Measurements from ENCODE around the gene FAM76B. TPM values are rescaled to one million over a fixed set of nuclear protein-coding genes. Genes with fewer than 3 reads are reported as not detected.
"Not testable (repeated sequence)": the region's sequence is repeated elsewhere in the genome, so short reads cannot be mapped to it uniquely, and the experiment has no call there.

FAM76B gene
- total RNA-seq, 3 donors from 2014 or later: 23.0 to 26.7 (median 24.5) TPM

- intact Hi-C loops (cut with DNase I, micrococcal nuclease): no loop called here
- no peak for ATAC-seq
- no peak for DNase-seq
These were observed 41.8 kb upstream of the FAM76B start for GRCh38 chr11:95831198-95831883.

GRCh38 chr11:95829580-95830259 lies 40.1 kb upstream of the FAM76B start:
- intact Hi-C loops (cut with DNase I, micrococcal nuclease): no loop called here
- Histone ChIP-seq H3K4me1 (ENCODE audit: low read depth) (no peaks in the 10 kb centered on the region), H3K4me3 (no peak overlapping the region), H3K9me3 (no peaks in the 10 kb centered on the region), H3K36me3 (ENCODE audit: low read depth) (no peaks in the 10 kb centered on the region)
- no peak for ATAC-seq
- no peak for DNase-seq
- TF ChIP-seq, protein P1, sequence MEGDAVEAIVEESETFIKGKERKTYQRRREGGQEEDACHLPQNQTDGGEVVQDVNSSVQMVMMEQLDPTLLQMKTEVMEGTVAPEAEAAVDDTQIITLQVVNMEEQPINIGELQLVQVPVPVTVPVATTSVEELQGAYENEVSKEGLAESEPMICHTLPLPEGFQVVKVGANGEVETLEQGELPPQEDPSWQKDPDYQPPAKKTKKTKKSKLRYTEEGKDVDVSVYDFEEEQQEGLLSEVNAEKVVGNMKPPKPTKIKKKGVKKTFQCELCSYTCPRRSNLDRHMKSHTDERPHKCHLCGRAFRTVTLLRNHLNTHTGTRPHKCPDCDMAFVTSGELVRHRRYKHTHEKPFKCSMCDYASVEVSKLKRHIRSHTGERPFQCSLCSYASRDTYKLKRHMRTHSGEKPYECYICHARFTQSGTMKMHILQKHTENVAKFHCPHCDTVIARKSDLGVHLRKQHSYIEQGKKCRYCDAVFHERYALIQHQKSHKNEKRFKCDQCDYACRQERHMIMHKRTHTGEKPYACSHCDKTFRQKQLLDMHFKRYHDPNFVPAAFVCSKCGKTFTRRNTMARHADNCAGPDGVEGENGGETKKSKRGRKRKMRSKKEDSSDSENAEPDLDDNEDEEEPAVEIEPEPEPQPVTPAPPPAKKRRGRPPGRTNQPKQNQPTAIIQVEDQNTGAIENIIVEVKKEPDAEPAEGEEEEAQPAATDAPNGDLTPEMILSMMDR (IDR thresholded peaks at IDR 0.05): no peak

More at GRCh38 chr11:95831198-95831883, 41.8 kb upstream of the FAM76B start:
- Histone ChIP-seq H3K36me3 (ENCODE audit: low read depth) (no peaks in the 10 kb centered on the region), H3K9me3 (no peaks in the 10 kb centered on the region), H3K4me3 (no peak overlapping the region), H3K4me1 (ENCODE audit: low read depth) (no peaks in the 10 kb centered on the region)
- TF ChIP-seq, protein P1 (IDR thresholded peaks at IDR 0.05): no peak

- H3K36me3 ChIP-seq (ENCODE audit: low read depth): no peaks in the 10 kb centered on the region
- no peaks in the 10 kb centered on the region for H3K9me3 ChIP-seq
- TF ChIP-seq, protein P1 (IDR thresholded peaks at IDR 0.05): no peak
- H3K4me1 ChIP-seq (ENCODE audit: low read depth): no peaks in the 10 kb centered on the region
- DNase-seq (no peak), ATAC-seq (no peak)
- intact Hi-C loops (cut with DNase I, micrococcal nuclease): no loop called here
- no peak overlapping the region for H3K4me3 ChIP-seq
These were observed 38.1 kb upstream of the FAM76B start for GRCh38 chr11:95827696-95828095.

- H3K4me3 ChIP-seq: no peak overlapping the region
- intact Hi-C loops (cut with DNase I, micrococcal nuclease): no loop called here
- ATAC-seq (no peak), DNase-seq (no peak)
- no peaks in the 10 kb centered on the region for H3K4me1 ChIP-seq (ENCODE audit: low read depth)
- no peaks in the 10 kb centered on the region for H3K9me3 ChIP-seq
- no peaks in the 10 kb centered on the region for H3K36me3 ChIP-seq (ENCODE audit: low read depth)
- TF ChIP-seq, protein P1 (IDR thresholded peaks at IDR 0.05): no peak
These were observed 32.1 kb upstream of the FAM76B start for GRCh38 chr11:95821640-95822039.

DNA sequence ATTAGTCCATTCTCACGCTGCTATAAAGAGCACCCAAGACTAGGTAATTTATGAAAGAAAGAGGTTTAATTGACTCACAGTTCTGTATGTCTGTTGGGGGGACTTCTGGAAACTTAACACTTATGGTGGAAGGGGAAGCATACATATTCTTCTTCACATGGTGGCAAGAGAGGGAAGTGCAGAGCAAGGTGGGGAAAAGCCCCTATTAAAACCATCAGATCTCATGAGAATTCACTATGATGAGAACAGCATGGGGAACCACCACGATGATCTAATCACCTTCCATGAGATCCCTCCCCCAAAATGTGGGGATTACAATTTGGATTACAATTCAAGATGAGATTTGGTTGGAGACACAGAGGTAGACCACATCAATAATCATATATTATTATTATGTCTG lies 26.5 kb upstream of the FAM76B start:
- intact Hi-C loops (cut with DNase I, micrococcal nuclease): no loop called here
- H3K4me1 ChIP-seq (ENCODE audit: low read depth): no peaks in the 10 kb centered on the region
- no peak for ATAC-seq
- TF ChIP-seq, protein P1 (IDR thresholded peaks at IDR 0.05): no peak
- no peaks in the 10 kb centered on the region for H3K36me3 ChIP-seq (ENCODE audit: low read depth)
- no peaks in the 10 kb centered on the region for H3K9me3 ChIP-seq
- H3K4me3 ChIP-seq: no peak overlapping the region
- no peak for DNase-seq

- H3K4me1 ChIP-seq (ENCODE audit: low read depth); DNase-seq; ATAC-seq; intact Hi-C loops (cut with DNase I, micrococcal nuclease); H3K36me3 ChIP-seq (ENCODE audit: low read depth); H3K9me3 ChIP-seq; H3K4me3 ChIP-seq: not testable (repeated sequence)
These were observed 21.5 kb upstream of the FAM76B start for GRCh38 chr11:95811052-95811451.

GRCh38 chr11:95806464-95806863 lies 16.9 kb upstream of the FAM76B start:
- DNase-seq; intact Hi-C loops (cut with DNase I, micrococcal nuclease); H3K4me3 ChIP-seq; ATAC-seq; H3K36me3 ChIP-seq (ENCODE audit: low read depth); H3K9me3 ChIP-seq; H3K4me1 ChIP-seq (ENCODE audit: low read depth): not testable (repeated sequence)

Measured in mucosa of descending colon (tissue), 3 donors.